ENCODE measurements around the gene B4GALT3.

Gene B4GALT3

DNA sequence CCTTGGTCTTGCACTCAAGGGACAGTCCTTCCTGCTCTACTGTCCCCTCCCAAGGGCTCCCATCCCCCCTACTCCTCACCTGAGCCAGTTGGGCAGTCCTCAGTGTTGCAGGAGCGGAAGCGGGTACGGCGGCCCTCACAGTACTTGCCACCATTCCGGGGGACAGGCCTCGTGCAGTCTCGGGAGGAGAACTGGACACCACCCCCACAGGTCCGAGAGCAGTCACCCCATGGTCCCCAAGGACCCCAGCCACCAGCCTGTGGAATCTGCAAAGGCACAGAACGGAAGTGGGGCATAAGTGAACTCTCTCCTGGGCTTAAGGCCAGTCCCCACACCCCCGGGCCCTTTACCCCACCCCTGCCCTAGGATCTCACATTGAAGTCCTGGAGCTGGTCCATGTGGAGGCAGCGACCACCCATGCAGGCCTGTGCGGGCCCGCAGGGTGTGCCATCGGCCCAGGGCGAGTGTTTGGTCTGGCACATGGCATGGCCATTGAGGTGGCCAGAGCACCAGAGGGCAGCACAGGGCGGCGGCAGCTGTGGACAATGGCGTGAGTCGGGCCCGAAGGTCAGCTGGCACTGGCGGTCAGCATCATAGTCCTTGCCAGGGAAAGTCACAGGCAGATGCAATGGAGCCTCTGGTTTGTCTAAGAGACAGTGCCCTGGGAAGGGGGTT, 16.4 kb upstream of the B4GALT3 start:
- H3K4me3 ChIP-seq (ENCODE audit: low read depth, low read length) = no peak overlapping the region
- no peak for DNase-seq (ENCODE audit: low read depth)
- TF ChIP-seq, protein P1, sequence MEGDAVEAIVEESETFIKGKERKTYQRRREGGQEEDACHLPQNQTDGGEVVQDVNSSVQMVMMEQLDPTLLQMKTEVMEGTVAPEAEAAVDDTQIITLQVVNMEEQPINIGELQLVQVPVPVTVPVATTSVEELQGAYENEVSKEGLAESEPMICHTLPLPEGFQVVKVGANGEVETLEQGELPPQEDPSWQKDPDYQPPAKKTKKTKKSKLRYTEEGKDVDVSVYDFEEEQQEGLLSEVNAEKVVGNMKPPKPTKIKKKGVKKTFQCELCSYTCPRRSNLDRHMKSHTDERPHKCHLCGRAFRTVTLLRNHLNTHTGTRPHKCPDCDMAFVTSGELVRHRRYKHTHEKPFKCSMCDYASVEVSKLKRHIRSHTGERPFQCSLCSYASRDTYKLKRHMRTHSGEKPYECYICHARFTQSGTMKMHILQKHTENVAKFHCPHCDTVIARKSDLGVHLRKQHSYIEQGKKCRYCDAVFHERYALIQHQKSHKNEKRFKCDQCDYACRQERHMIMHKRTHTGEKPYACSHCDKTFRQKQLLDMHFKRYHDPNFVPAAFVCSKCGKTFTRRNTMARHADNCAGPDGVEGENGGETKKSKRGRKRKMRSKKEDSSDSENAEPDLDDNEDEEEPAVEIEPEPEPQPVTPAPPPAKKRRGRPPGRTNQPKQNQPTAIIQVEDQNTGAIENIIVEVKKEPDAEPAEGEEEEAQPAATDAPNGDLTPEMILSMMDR (IDR thresholded peaks at IDR 0.05; ENCODE audit: low read depth, low read length, missing control alignments) = no peak
- in situ Hi-C loops (cut with HindIII; ENCODE audit: low sequenced_read_pairs) = no loop called here

DNA sequence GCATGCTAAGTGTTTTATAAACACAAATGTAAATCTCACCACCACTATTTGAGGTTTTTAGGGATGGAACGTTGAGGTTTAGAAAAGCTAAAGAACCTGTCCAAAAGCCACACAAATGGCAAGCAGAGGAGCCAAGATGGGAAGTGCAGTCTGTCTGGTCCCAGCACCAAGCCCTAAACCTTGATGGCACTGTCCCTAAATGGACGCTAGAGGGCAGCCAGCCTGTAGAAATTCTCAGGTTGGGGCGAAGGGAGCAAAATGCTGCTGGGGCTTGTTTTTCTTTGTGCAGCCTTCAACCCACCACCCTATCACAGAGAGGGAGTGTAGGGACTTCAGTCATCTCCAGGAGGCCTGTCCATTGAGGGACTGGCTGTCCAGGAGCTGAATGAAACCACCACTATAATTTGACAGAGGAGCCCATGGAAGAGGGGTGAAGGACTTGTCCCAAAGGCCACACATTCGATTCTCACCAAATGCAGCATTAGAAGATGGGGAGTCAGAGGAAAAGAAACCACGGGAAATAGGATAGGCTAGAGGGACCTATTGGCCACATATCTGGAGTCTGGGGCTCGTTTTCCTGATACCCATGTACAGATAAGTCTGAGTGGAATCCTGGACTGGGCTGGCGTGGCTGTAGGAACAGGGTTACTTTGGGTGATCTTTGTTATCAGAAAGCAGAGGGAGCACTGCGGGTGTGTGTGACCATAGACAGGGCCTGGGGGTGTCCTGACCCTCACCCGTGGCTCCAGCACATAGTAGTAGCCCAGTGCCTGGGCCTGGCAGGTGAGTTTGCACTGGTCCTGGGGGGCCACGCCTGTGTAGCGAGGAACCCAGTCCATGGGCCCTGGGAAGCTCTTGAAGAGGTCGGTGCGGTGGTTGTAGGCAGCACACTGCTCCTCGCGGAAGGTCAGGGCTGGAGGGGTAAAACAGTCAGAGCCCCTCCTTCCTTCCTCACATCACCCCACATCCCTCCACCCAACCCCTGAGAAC, 15.5 kb upstream of the B4GALT3 start:
- H3K4me3 ChIP-seq (ENCODE audit: low read depth, low read length) = no peak overlapping the region
- peak; percentile 43 for DNase-seq (ENCODE audit: low read depth)
- in situ Hi-C loops (cut with HindIII; ENCODE audit: low sequenced_read_pairs) = no loop called here
- TF ChIP-seq, protein P1 (IDR thresholded peaks at IDR 0.05; ENCODE audit: low read depth, low read length, missing control alignments) = peak; percentile 93

GRCh38 chr1:161191971-161192370, 14.7 kb upstream of the B4GALT3 start:
- no peak overlapping the region for H3K4me3 ChIP-seq (ENCODE audit: low read depth, low read length)
- in situ Hi-C loops (cut with HindIII; ENCODE audit: low sequenced_read_pairs) = no loop called here
- no peak for DNase-seq (ENCODE audit: low read depth)
- TF ChIP-seq, protein P1 (IDR thresholded peaks at IDR 0.05; ENCODE audit: low read depth, low read length, missing control alignments) = no peak

GRCh38 chr1:161190962-161191521, 13.7 kb upstream of the B4GALT3 start:
- TF ChIP-seq, protein P1 (IDR thresholded peaks at IDR 0.05; ENCODE audit: low read depth, low read length, missing control alignments) = no peak
- DNase-seq (ENCODE audit: low read depth) = no peak
- no peak overlapping the region for H3K4me3 ChIP-seq (ENCODE audit: low read depth, low read length)
- in situ Hi-C loops (cut with HindIII; ENCODE audit: low sequenced_read_pairs) = no loop called here

DNA sequence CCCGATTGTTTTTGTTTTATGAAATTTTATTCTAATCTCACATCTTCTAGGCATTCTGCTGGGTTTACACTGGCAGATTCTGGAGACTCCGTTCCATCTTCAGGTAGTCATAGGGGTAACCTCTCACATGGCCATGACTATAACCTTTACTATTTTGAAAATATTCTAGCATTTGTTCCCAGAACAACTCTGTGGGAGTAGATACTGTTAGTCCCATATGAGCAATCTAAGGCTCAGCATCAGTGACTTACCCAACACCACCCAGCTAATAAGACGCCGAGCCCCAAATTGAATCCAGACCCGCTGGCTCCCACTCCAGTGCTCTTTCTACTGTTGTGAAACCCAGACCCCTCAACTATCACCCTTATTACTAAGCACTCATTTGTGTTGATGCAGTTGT, 11.7 kb upstream of the B4GALT3 start:
- no peak overlapping the region for H3K4me3 ChIP-seq (ENCODE audit: low read depth, low read length)
- in situ Hi-C loops (cut with HindIII; ENCODE audit: low sequenced_read_pairs) = no loop called here
- no peak for DNase-seq (ENCODE audit: low read depth)
- TF ChIP-seq, protein P1 (IDR thresholded peaks at IDR 0.05; ENCODE audit: low read depth, low read length, missing control alignments) = no peak

- H3K4me3 ChIP-seq (ENCODE audit: low read depth, low read length) = no peak overlapping the region
- DNase-seq (ENCODE audit: low read depth) = no peak
- in situ Hi-C loops (cut with HindIII; ENCODE audit: low sequenced_read_pairs) = no loop called here
- TF ChIP-seq, protein P1 (IDR thresholded peaks at IDR 0.05; ENCODE audit: low read depth, low read length, missing control alignments) = no peak
Measured at GRCh38 chr1:161188381-161188780, 11.1 kb upstream of the B4GALT3 start.

Measured in astrocyte of the cerebellum (primary cell).